HEK293T (cell line): ENCODE results near the gene CHMP1A.

Source experiments
- ARNT ChIP-seq: fragments of 450-650 bp; IDR thresholded peaks from 2 replicates; pipeline ENCODE4 v1.6.1; 2017; ENCODE audit warnings: mild to moderate bottlenecking
- BHLHE40 ChIP-seq: fragments of 450-650 bp; IDR thresholded peaks from 2 replicates; pipeline ENCODE4 v1.6.1; 2016; ENCODE audit warnings: mild to moderate bottlenecking, moderate library complexity, borderline replicate concordance
- CTBP1 ChIP-seq: fragments of 450-650 bp; IDR thresholded peaks from 2 replicates; pipeline ENCODE4 v1.6.1; 2016; ENCODE audit warnings: borderline replicate concordance
- FOXA1 ChIP-seq: fragments of 450-650 bp; IDR thresholded peaks from 2 replicates; pipeline ENCODE4 v1.6.1; 2016; ENCODE audit warnings: mild to moderate bottlenecking
- FOXK2 ChIP-seq: fragments of 450-650 bp; IDR thresholded peaks from 2 replicates; pipeline ENCODE4 v1.6.1; 2016; ENCODE audit warnings: mild to moderate bottlenecking
- FOXM1 ChIP-seq: fragments of 450-650 bp; IDR thresholded peaks from 2 replicates; pipeline ENCODE4 v1.6.1; 2017; ENCODE audit warnings: mild to moderate bottlenecking, borderline replicate concordance
- L3MBTL2 ChIP-seq: fragments of 450-650 bp; conservative IDR thresholded peaks from 2 replicates; pipeline ENCODE4 v1.6.1; 2016; ENCODE audit warnings: mild to moderate bottlenecking
- PKNOX1 ChIP-seq: fragments of 450-650 bp; IDR thresholded peaks from 2 replicates; pipeline ENCODE4 v1.6.1; 2016
- SP1 ChIP-seq: fragments of 450-650 bp; IDR thresholded peaks from 2 replicates; pipeline ENCODE4 v1.6.1; 2017
- SUZ12 ChIP-seq: fragments of 450-650 bp; IDR thresholded peaks from 2 replicates; pipeline ENCODE4 v1.6.1; 2016; ENCODE audit warnings: mild to moderate bottlenecking
- TARDBP ChIP-seq: fragments of 450-650 bp; IDR thresholded peaks from 2 replicates; pipeline ENCODE4 v1.6.1; 2016
- ZNF384 ChIP-seq: fragments of 450-650 bp; IDR thresholded peaks from 2 replicates; pipeline ENCODE4 v1.6.1; 2016

GRCh38 chr16:89655062-89655643 is 2.4 kb downstream of the CHMP1A start:
- TF ChIP-seq FOXA1: no peak
- no peak for TF ChIP-seq BHLHE40
- TF ChIP-seq L3MBTL2: no peak
- no peak for TF ChIP-seq ARNT
- TF ChIP-seq SP1: no peak
- TF ChIP-seq TARDBP: no peak
- no peak for TF ChIP-seq FOXM1
- TF ChIP-seq CTBP1: no peak
- TF ChIP-seq PKNOX1: no peak
- TF ChIP-seq ZNF384: no peak
- no peak for TF ChIP-seq FOXK2
- TF ChIP-seq SUZ12: no peak
